DOHH2 (cell line): ENCODE data around the gene DIP2B.

Experiments used
- EZH2phosphoT487 ChIP-seq: fragments of 200-600 bp; sonication (generic); IDR thresholded peaks from 2 replicates; pipeline ENCODE4 v1.6.1; 2017; ENCODE audit warnings: borderline replicate concordance, mild to moderate bottlenecking, antibody characterized with exemption, low read length, moderate library complexity, mixed read lengths
- TF ChIP-seq, protein P1 (sequence below): fragments of 200-600 bp; sonication (generic); IDR thresholded peaks from one replicate; pipeline ENCODE4 v1.5.1; 2014; ENCODE audit warnings: antibody characterized with exemption, mild to moderate bottlenecking, low read depth, low read length; ENCODE audit not compliant: poor library complexity, severe bottlenecking

DNA sequence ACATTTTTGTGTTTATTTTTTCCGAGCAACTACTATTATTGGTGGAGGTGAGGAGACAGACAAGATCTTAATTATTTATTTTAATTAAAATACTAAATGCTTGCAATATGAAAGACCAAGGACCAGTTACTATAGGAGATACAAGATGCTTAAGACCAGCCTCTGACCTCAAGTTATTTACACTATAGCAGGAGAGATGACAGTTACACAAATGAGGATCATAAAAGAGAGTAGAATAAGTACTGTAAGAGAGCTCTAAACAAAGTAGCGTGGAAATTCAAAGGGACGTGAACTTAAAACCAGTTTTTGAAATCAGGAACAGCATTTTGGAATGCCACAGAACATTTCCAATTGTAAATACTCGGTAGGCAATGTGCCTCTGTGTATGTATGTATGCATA, 131.1 kb downstream of the DIP2B start:
- TF ChIP-seq, protein P1, sequence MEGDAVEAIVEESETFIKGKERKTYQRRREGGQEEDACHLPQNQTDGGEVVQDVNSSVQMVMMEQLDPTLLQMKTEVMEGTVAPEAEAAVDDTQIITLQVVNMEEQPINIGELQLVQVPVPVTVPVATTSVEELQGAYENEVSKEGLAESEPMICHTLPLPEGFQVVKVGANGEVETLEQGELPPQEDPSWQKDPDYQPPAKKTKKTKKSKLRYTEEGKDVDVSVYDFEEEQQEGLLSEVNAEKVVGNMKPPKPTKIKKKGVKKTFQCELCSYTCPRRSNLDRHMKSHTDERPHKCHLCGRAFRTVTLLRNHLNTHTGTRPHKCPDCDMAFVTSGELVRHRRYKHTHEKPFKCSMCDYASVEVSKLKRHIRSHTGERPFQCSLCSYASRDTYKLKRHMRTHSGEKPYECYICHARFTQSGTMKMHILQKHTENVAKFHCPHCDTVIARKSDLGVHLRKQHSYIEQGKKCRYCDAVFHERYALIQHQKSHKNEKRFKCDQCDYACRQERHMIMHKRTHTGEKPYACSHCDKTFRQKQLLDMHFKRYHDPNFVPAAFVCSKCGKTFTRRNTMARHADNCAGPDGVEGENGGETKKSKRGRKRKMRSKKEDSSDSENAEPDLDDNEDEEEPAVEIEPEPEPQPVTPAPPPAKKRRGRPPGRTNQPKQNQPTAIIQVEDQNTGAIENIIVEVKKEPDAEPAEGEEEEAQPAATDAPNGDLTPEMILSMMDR = no peak
- no peak for TF ChIP-seq EZH2phosphoT487
